ENCODE data around the gene LILRB4.
"Not testable (repeated sequence)": the region's sequence is repeated elsewhere in the genome, so short reads cannot be mapped to it uniquely, and the experiment has no call there.

LILRB4 gene

GRCh38 chr19:54662730-54663129 is at the start of gene LILRB4:
Gene LILRB4, plus strand, starts transcription at chr19:54662985. Its CDS starts 49 bp downstream, at chr19:54663034.
- no peak for DNase-seq (ENCODE audit: low spot score)

- DNase-seq (ENCODE audit: low spot score) = no peak
Measured at GRCh38 chr19:54614726-54615125, 48.1 kb upstream of the LILRB4 start.

- DNase-seq (ENCODE audit: low spot score) = no peak
Measured at GRCh38 chr19:54616057-54616456, 46.7 kb upstream of the LILRB4 start.

- no peak for DNase-seq (ENCODE audit: low spot score)
Measured at GRCh38 chr19:54616821-54617560, 45.8 kb upstream of the LILRB4 start.

GRCh38 chr19:54620464-54620863 is 42.3 kb upstream of the LILRB4 start:
- no peak for DNase-seq (ENCODE audit: low spot score)

GRCh38 chr19:54622431-54622830 is 40.4 kb upstream of the LILRB4 start:
- DNase-seq (ENCODE audit: low spot score) = no peak

GRCh38 chr19:54624234-54624633 is 38.6 kb upstream of the LILRB4 start:
- DNase-seq (ENCODE audit: low spot score) = not testable (repeated sequence)

- not testable (repeated sequence) for DNase-seq (ENCODE audit: low spot score)
Measured at GRCh38 chr19:54624934-54625730, 37.7 kb upstream of the LILRB4 start.

- DNase-seq (ENCODE audit: low spot score) = no peak
Measured at GRCh38 chr19:54626757-54627156, 36.0 kb upstream of the LILRB4 start.

GRCh38 chr19:54627912-54628311 is 34.9 kb upstream of the LILRB4 start:
- not testable (repeated sequence) for DNase-seq (ENCODE audit: low spot score)

GRCh38 chr19:54630262-54630661 is 32.5 kb upstream of the LILRB4 start, which contains the start of gene LILRB1:
Gene LILRB1, plus strand, starts transcription at chr19:54630484. Its CDS starts 590 bp downstream, at chr19:54631074.
- not testable (repeated sequence) for DNase-seq (ENCODE audit: low spot score)

GRCh38 chr19:54630782-54631181 is 32.0 kb upstream of the LILRB4 start:
- DNase-seq (ENCODE audit: low spot score) = no peak

GRCh38 chr19:54631489-54632337 is 31.1 kb upstream of the LILRB4 start:
- DNase-seq (ENCODE audit: low spot score) = not testable (repeated sequence)

- not testable (repeated sequence) for DNase-seq (ENCODE audit: low spot score)
Measured at GRCh38 chr19:54632517-54632916, 30.3 kb upstream of the LILRB4 start.

GRCh38 chr19:54633401-54633800 is 29.4 kb upstream of the LILRB4 start:
- no peak for DNase-seq (ENCODE audit: low spot score)

- not testable (repeated sequence) for DNase-seq (ENCODE audit: low spot score)
Measured at GRCh38 chr19:54636081-54636480, 26.7 kb upstream of the LILRB4 start.

- no peak for DNase-seq (ENCODE audit: low spot score)
Measured at GRCh38 chr19:54638683-54639082, 24.1 kb upstream of the LILRB4 start.

GRCh38 chr19:54642953-54643352 is 19.8 kb upstream of the LILRB4 start:
- not testable (repeated sequence) for DNase-seq (ENCODE audit: low spot score)

- DNase-seq (ENCODE audit: low spot score) = not testable (repeated sequence)
Measured at GRCh38 chr19:54643583-54643982, 19.2 kb upstream of the LILRB4 start.

GRCh38 chr19:54644056-54644455 is 18.7 kb upstream of the LILRB4 start:
- no peak for DNase-seq (ENCODE audit: low spot score)

GRCh38 chr19:54646331-54646841 is 16.4 kb upstream of the LILRB4 start:
- DNase-seq (ENCODE audit: low spot score) = no peak

GRCh38 chr19:54648129-54648528 is 14.7 kb upstream of the LILRB4 start:
- no peak for DNase-seq (ENCODE audit: low spot score)
